Neuronal stem cell (in vitro differentiated cells): Measurements from ENCODE around the gene SLC16A4.
"Not testable (repeated sequence)": the region's sequence is repeated elsewhere in the genome, so short reads cannot be mapped to it uniquely, and the experiment has no call there.

Source experiments
- DNase-seq: peaks from one replicate; pipeline ENCODE4 v3.0.0-alpha.2; 2013; ENCODE audit warnings: low spot score
- H2AFZ ChIP-seq: one replicate; pipeline ENCODE4 v1.6.1; 2013; ENCODE audit warnings: mild to moderate bottlenecking, low read length, inconsistent platforms
- H2AK5ac ChIP-seq: 2 replicates; pipeline ENCODE4 v1.6.1; 2013; ENCODE audit warnings: low read depth, mild to moderate bottlenecking, inconsistent platforms, low read length, moderate library complexity, mixed read lengths
- H2BK120ac ChIP-seq: 2 replicates; pipeline ENCODE4 v1.6.1; 2013; ENCODE audit warnings: low read depth, mild to moderate bottlenecking, inconsistent platforms, low read length, moderate library complexity, mixed read lengths
- H2BK12ac ChIP-seq: one replicate; pipeline ENCODE4 v1.6.1; 2013; ENCODE audit warnings: low read length, inconsistent platforms
- H2BK15ac ChIP-seq: 2 replicates; pipeline ENCODE4 v1.6.1; 2013; ENCODE audit warnings: mild to moderate bottlenecking, low read length, inconsistent platforms, mixed read lengths
- H2BK5ac ChIP-seq: one replicate; pipeline ENCODE4 v1.6.1; 2013; ENCODE audit warnings: inconsistent platforms, mild to moderate bottlenecking, low read length, moderate library complexity
- H3K14ac ChIP-seq: one replicate; pipeline ENCODE4 v1.6.1; 2013; ENCODE audit warnings: low read length, inconsistent platforms
- H3K18ac ChIP-seq: 2 replicates; pipeline ENCODE4 v1.6.1; 2013; ENCODE audit warnings: low read length, inconsistent platforms
- H3K23ac ChIP-seq: 2 replicates; pipeline ENCODE4 v1.6.1; 2013; ENCODE audit warnings: low read depth, mild to moderate bottlenecking, mixed read lengths, low read length, inconsistent platforms; ENCODE audit not compliant: poor library complexity
- H3K27ac ChIP-seq: replicated peaks from 3 replicates; pipeline ENCODE4 v1.5.1; 2013; ENCODE audit warnings: low read length, inconsistent platforms
- H3K27me3 ChIP-seq, 3 experiments: 2 replicates each; pipeline ENCODE4 v1.6.1; 2013; ENCODE audit warnings: low read length in 3 of 3, mild to moderate bottlenecking in 2 of 3, inconsistent platforms in 1 of 3, low read depth in 1 of 3, mixed read lengths in 1 of 3, moderate library complexity in 1 of 3; ENCODE audit not compliant: control insufficient read depth in 3 of 3, insufficient read depth in 3 of 3
- H3K36me3 ChIP-seq, 2 donors: replicated peaks in 1 of 2; 2 replicates each; pipeline ENCODE4 v1.6.1; 2013; ENCODE audit warnings: low read length in 2 of 2; ENCODE audit not compliant: control insufficient read depth in 2 of 2, insufficient read depth in 2 of 2
- H3K4ac ChIP-seq: 2 replicates; pipeline ENCODE4 v1.6.1; 2013; ENCODE audit warnings: inconsistent platforms, mild to moderate bottlenecking, low read length, moderate library complexity
- H3K4me1 ChIP-seq, 2 donors: 1 replicate in 1 of 2; 2 replicates in 1 of 2; pipeline ENCODE4 v1.6.1; 2013; ENCODE audit warnings: low read length in 2 of 2, low read depth in 1 of 2; ENCODE audit not compliant: control insufficient read depth in 2 of 2, insufficient read depth in 1 of 2
- H3K4me2 ChIP-seq: one replicate; pipeline ENCODE4 v1.6.1; 2013; ENCODE audit warnings: mild to moderate bottlenecking, low read length, inconsistent platforms; ENCODE audit not compliant: insufficient read depth, poor library complexity, severe bottlenecking
- H3K4me3 ChIP-seq, 2 donors: 2 replicates each; pipeline ENCODE4 v1.5.1; 2013; ENCODE audit warnings: low read length in 2 of 2, mild to moderate bottlenecking in 2 of 2, inconsistent platforms in 1 of 2, moderate library complexity in 1 of 2
- H3K79me1 ChIP-seq: one replicate; pipeline ENCODE4 v1.6.1; 2013; ENCODE audit warnings: low read depth, mild to moderate bottlenecking, inconsistent platforms, low read length, moderate library complexity
- H3K9ac ChIP-seq: one replicate; pipeline ENCODE4 v1.6.1; 2013; ENCODE audit warnings: mild to moderate bottlenecking, low read depth, low read length, inconsistent platforms; ENCODE audit not compliant: poor library complexity
- H3K9me3 ChIP-seq, 2 donors: replicated peaks in 1 of 2; 2 replicates each; pipeline versions ENCODE3 to v1.6.1; 2013; ENCODE audit warnings: low read length in 2 of 2, mild to moderate bottlenecking in 2 of 2, inconsistent platforms in 1 of 2, low read depth in 1 of 2, mixed read lengths in 1 of 2, moderate library complexity in 1 of 2; ENCODE audit not compliant: control insufficient read depth in 2 of 2, insufficient read depth in 1 of 2
- H4K8ac ChIP-seq: one replicate; pipeline ENCODE4 v1.6.1; 2013; ENCODE audit warnings: low read depth, mild to moderate bottlenecking, inconsistent platforms, low read length, moderate library complexity
- H4K91ac ChIP-seq: one replicate; pipeline ENCODE4 v1.6.1; 2013; ENCODE audit warnings: low read length, low read depth, mild to moderate bottlenecking, inconsistent platforms; ENCODE audit not compliant: poor library complexity
- WGBS, 2 donors: extraction: QIAGEN DNeasy Blood & Tissue Kit; methylation state at CpG; one replicate each; pipeline ENCODE4 v1.1.7; 2013; ENCODE audit warnings: missing lambda C conversion rate in 2 of 2, mixed read lengths in 1 of 2; ENCODE audit not compliant: insufficient read length in 2 of 2, insufficient replicate concordance in 1 of 2; ENCODE audit errors: extremely low coverage in 2 of 2; 5-methylcytosine and 5-hydroxymethylcytosine counted together

The SLC16A4 gene

GRCh38 chr1:110406407-110406806 lies 15.6 kb upstream of the SLC16A4 start:
- not testable (repeated sequence) for H3K79me1 ChIP-seq, H2BK12ac ChIP-seq, H2BK120ac ChIP-seq, H2AK5ac ChIP-seq, H3K23ac ChIP-seq, H3K9ac ChIP-seq, H2AFZ ChIP-seq, H3K27me3 ChIP-seq, H3K18ac ChIP-seq, H3K4me1 ChIP-seq, H3K9me3 ChIP-seq, H3K4me2 ChIP-seq, H2BK5ac ChIP-seq, H3K4ac ChIP-seq, H2BK15ac ChIP-seq, H3K27ac ChIP-seq, H4K8ac ChIP-seq, H4K91ac ChIP-seq, H3K14ac ChIP-seq, DNase-seq
- no CpG with 5 or more reads among the region's 15 CpGs for WGBS, 2 donors
- peak overlapping the region in 1 of 2 donors; percentile 74 for H3K4me3 ChIP-seq
- peaks cover 6 to 47% of the 10 kb centered on the region in 2 donors for H3K36me3 ChIP-seq

GRCh38 chr1:110404401-110404800 lies 13.6 kb upstream of the SLC16A4 start:
- Histone ChIP-seq H2BK15ac (no peak overlapping the region), H2BK120ac (no peak overlapping the region), H3K9me3 (no peaks in the 10 kb centered on the region), H2BK12ac (no peak overlapping the region), H2BK5ac (no peak overlapping the region), H2AK5ac (no peak overlapping the region), H4K91ac (no peak overlapping the region), H2AFZ (no peak overlapping the region), H3K4me2 (no peak overlapping the region), H3K27ac (no peak overlapping the region), H3K4me3 (no peak overlapping the region), H4K8ac (no peak overlapping the region), H3K36me3 (peaks cover 8 to 65% of the 10 kb centered on the region in 2 donors), H3K79me1 (peaks cover 3% of the 10 kb centered on the region), H3K27me3 (peaks cover 0 to 2% (median 0%) of the 10 kb centered on the region in 3 experiments), H3K4me1 (peaks cover 0 to 3% of the 10 kb centered on the region in 2 donors), H3K18ac (no peak overlapping the region), H3K14ac (no peak overlapping the region), H3K23ac (no peak overlapping the region), H3K9ac (no peak overlapping the region), H3K4ac (no peak overlapping the region)
- no peak for DNase-seq
- WGBS, 2 donors = no CpG with 5 or more reads among the region's 4 CpGs

GRCh38 chr1:110403805-110404204 lies 13.0 kb upstream of the SLC16A4 start:
- H3K79me1 ChIP-seq = peaks cover 3% of the 10 kb centered on the region
- peaks cover 0 to 2% of the 10 kb centered on the region in 2 donors for H3K4me1 ChIP-seq
- H2AFZ ChIP-seq = no peak overlapping the region
- no peak overlapping the region for H3K18ac ChIP-seq
- H4K91ac ChIP-seq = no peak overlapping the region
- no peak overlapping the region for H3K14ac ChIP-seq
- H3K9me3 ChIP-seq = no peaks in the 10 kb centered on the region
- H2AK5ac ChIP-seq = no peak overlapping the region
- peaks cover 0 to 2% (median 0%) of the 10 kb centered on the region in 3 experiments for H3K27me3 ChIP-seq
- no peak overlapping the region for H2BK120ac ChIP-seq
- no peak overlapping the region for H3K4me2 ChIP-seq
- H3K4me3 ChIP-seq = no peak overlapping the region
- no peak overlapping the region for H2BK12ac ChIP-seq
- no peak overlapping the region for H3K4ac ChIP-seq
- peaks cover 8 to 69% of the 10 kb centered on the region in 2 donors for H3K36me3 ChIP-seq
- no peak overlapping the region for H3K27ac ChIP-seq
- no peak overlapping the region for H3K9ac ChIP-seq
- no peak overlapping the region for H4K8ac ChIP-seq
- H3K23ac ChIP-seq = no peak overlapping the region
- H2BK15ac ChIP-seq = no peak overlapping the region
- no CpG with 5 or more reads among the region's 5 CpGs for WGBS, 2 donors
- no peak for DNase-seq
- no peak overlapping the region for H2BK5ac ChIP-seq

- H3K4me1 ChIP-seq, H3K4me2 ChIP-seq, H2BK5ac ChIP-seq, H2BK15ac ChIP-seq, H2BK12ac ChIP-seq, H2BK120ac ChIP-seq, H3K4ac ChIP-seq, DNase-seq, H2AFZ ChIP-seq, H3K9me3 ChIP-seq, H3K23ac ChIP-seq, H2AK5ac ChIP-seq, H3K27ac ChIP-seq, H3K4me3 ChIP-seq, H3K79me1 ChIP-seq, H4K8ac ChIP-seq, H3K14ac ChIP-seq, H3K9ac ChIP-seq, H3K18ac ChIP-seq, H3K27me3 ChIP-seq, H4K91ac ChIP-seq: not testable (repeated sequence)
- H3K36me3 ChIP-seq = peaks cover 2 to 47% of the 10 kb centered on the region in 2 donors
- no CpG with 5 or more reads among the region's 48 CpGs for WGBS, 2 donors
These were observed 5.6 kb upstream of the SLC16A4 start for GRCh38 chr1:110396259-110396958.
